C4-2B (cell line): Measurements from ENCODE around the gene SLC27A3.

Source experiments
- H3K27ac ChIP-seq: fragments of 450-650 bp; 2 replicates; pipeline ENCODE4 v1.5.1; 2017
- CTCF ChIP-seq: fragments of 450-650 bp; conservative IDR thresholded peaks from 2 replicates; pipeline ENCODE4 v1.5.1; 2017; ENCODE audit warnings: mild to moderate bottlenecking
- ZFX ChIP-seq: fragments of 450-650 bp; IDR thresholded peaks from 2 replicates; pipeline ENCODE4 v1.6.1; 2017

Gene SLC27A3

DNA sequence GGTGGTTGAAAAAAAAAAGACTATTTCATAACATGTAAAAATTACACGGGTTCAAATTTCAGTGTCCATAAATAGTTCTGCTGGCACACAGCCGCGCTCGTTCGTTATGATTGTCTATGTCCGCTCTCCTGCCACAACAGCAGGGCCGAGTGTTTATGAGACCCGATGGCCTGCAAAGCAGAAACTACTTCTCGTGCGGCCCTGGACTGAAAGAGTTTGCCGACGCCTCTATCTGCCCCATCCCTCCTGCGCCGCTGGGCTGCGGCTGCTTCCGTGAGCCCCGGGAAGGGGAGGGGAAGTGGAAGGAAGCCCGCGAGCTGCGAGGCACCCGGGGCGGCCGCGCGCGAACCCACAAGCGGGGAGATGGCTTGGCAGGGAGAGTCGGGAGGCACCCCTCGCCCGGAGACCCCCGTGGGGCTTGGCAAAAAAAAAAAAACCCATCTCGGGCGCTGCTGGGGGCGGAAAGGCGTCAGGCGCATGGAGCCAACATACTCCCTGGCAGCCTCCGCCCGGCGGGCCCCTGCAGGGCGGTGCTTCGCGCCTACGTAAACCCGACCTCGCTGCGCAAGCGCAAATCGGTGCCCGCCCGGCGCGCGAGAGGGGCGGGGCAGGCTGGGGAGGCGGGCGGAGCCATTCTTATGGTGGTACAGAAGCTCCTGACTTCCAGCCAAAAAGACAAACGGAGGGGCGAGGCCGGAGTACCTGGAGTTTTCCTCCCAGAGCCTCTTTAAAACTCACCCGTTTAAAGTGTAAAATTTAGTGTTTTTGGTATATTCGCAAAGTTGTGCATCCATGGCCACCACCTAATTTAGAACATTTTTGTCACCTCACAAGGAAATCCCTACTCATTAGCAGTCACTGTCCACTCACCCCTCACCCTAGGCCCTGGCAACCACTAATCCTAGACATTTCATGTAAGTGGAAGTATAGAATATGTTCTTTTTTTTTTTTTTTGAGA, 8.3 kb downstream of the SLC27A3 start:
- H3K27ac ChIP-seq: peak overlapping the region; percentile 88
- peak; percentile 42; the same call in 1 of the 2 replicates for TF ChIP-seq ZFX
- no peak for TF ChIP-seq CTCF

GRCh38 chr1:153786038-153786790, 11.0 kb downstream of the SLC27A3 start:
- H3K27ac ChIP-seq: no peak overlapping the region
- no peak for TF ChIP-seq CTCF
- TF ChIP-seq ZFX: no peak

- no peak overlapping the region for H3K27ac ChIP-seq
Measured at GRCh38 chr1:153789478-153790034, 14.3 kb downstream of the SLC27A3 start.

GRCh38 chr1:153790313-153790965, 15.2 kb downstream of the SLC27A3 start:
- H3K27ac ChIP-seq: no peak overlapping the region
- TF ChIP-seq CTCF (no peak), ZFX (no peak)

More at GRCh38 chr1:153789478-153790034, 14.3 kb downstream of the SLC27A3 start:
- no peak for TF ChIP-seq ZFX
- TF ChIP-seq CTCF: no peak

GRCh38 chr1:153790966-153791647, 15.9 kb downstream of the SLC27A3 start:
- no peak for TF ChIP-seq ZFX
- TF ChIP-seq CTCF: no peak
- H3K27ac ChIP-seq: no peak overlapping the region

DNA sequence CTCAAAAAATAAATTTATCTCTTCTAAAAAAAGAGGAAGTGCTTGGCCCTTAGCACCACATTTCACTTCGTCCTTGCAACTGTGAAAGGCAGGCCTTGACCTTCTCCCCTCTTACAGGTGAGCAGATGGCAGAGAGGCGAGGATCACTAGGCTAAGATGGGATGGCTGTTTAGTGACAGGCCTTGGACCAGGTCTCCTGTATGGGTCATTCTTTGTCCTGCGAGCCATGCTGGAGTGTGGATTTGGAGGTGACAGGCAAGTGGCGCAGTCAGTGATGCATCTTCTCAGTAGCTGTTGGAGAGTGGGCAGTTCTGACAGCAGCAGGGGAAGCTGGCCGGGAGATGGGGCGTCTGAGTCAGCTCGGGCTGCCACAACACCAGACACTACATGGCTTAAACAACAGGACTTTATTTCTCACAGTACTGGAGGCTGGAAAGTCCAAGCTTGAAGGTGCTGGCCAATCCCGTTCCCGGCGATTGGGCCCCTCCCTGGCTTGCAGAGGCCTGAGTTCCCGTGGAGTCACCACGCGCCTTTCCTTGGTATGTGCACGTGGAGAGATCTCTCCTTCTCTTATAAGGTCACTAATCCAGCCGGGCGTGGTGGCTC, 16.5 kb downstream of the SLC27A3 start:
- H3K27ac ChIP-seq: no peak overlapping the region
- TF ChIP-seq ZFX: no peak
- TF ChIP-seq CTCF: no peak
